PC-3 (cell line): ENCODE measurements around the gene ETS1.

Experiments used
- CTCF ChIP-seq: fragments of 300-600 bp; sonication (generic); conservative IDR thresholded peaks from 2 replicates; pipeline ENCODE4 v1.5.1; 2017; ENCODE audit warnings: antibody characterized with exemption, low read depth, mild to moderate bottlenecking, low read length
- EZH2 ChIP-seq: fragments of 300-600 bp; sonication (generic); IDR thresholded peaks from one replicate; pipeline ENCODE4 v1.6.1; 2017; ENCODE audit warnings: antibody characterized with exemption, mild to moderate bottlenecking, low read length; ENCODE audit not compliant: unreplicated experiment
- EZH2phosphoT487 ChIP-seq: fragments of 300-600 bp; sonication (generic); IDR thresholded peaks from 2 replicates; pipeline ENCODE4 v1.6.1; 2018; ENCODE audit warnings: mild to moderate bottlenecking, antibody characterized with exemption, low read length, borderline replicate concordance

DNA sequence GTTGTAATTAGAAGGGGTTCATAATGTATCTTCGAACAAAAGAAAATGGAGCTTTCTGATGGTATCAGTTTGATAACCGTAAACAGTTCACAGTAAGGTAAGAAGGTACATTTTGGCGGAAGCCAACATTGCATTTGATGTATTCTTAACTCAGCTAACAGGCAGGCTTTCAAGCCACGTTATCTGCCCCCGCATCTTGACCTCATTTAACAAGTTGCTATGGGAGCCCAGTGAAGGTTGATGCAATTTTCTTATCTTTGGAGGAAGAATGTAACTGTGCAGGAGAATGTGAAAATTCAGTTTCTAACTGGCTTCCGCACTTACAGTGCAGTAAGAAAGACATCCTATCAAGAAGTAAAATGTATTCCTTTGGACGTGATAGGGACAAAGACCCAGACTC lies 110.6 kb downstream of the ETS1 start:
- TF ChIP-seq CTCF (no peak), EZH2 (no peak), EZH2phosphoT487 (no peak)
